Liver (tissue), 9 donors: Measurements from ENCODE around the gene WIPF2. TPM values are rescaled to one million over a fixed set of nuclear protein-coding genes. Genes with fewer than 3 reads are reported as not detected.

Experiments used
- DNase-seq: peaks from one replicate; pipeline ENCODE4 v3.0.0-alpha.2; 2017; ENCODE audit warnings: low spot score
- H3K27ac ChIP-seq, 2 donors: one replicate each; pipeline ENCODE4 v1.7.0; 2013; ENCODE audit warnings: inconsistent platforms in 2 of 2, low read length in 2 of 2, control low read depth in 1 of 2, low read depth in 1 of 2, mild to moderate bottlenecking in 1 of 2
- H3K27me3 ChIP-seq, 4 donors: one replicate each; pipeline versions ENCODE4 v1.6.1 to v1.7.0; 2013; ENCODE audit warnings: low read length in 3 of 4, inconsistent platforms in 1 of 4, mild to moderate bottlenecking in 1 of 4, moderate library complexity in 1 of 4; ENCODE audit not compliant: control insufficient read depth in 4 of 4, insufficient read depth in 4 of 4
- H3K36me3 ChIP-seq, 4 donors: one replicate each; pipeline versions ENCODE4 v1.6.1 to v1.7.0; 2013; ENCODE audit warnings: low read length in 3 of 4, mild to moderate bottlenecking in 3 of 4, low read depth in 1 of 4, moderate library complexity in 1 of 4; ENCODE audit not compliant: control insufficient read depth in 4 of 4, insufficient read depth in 3 of 4
- H3K4me1 ChIP-seq, 4 donors: one replicate each; pipeline versions ENCODE4 v1.6.1 to v1.7.0; 2013; ENCODE audit warnings: low read length in 3 of 4, mild to moderate bottlenecking in 3 of 4, moderate library complexity in 1 of 4; ENCODE audit not compliant: control insufficient read depth in 4 of 4, insufficient read depth in 4 of 4
- H3K4me3 ChIP-seq, 3 donors: one replicate each; pipeline versions ENCODE4 v1.6.1 to v1.7.0; 2013; ENCODE audit warnings: low read length in 3 of 3, control low read depth in 1 of 3, low read depth in 1 of 3, mild to moderate bottlenecking in 1 of 3
- H3K9ac ChIP-seq, 2 donors: one replicate each; pipeline ENCODE4 v1.7.0; 2013; ENCODE audit warnings: low read length in 2 of 2, mild to moderate bottlenecking in 2 of 2, moderate library complexity in 2 of 2, control low read depth in 1 of 2, low read depth in 1 of 2
- H3K9me3 ChIP-seq, 4 donors: one replicate each; pipeline versions ENCODE4 v1.6.1 to v1.7.0; 2013; ENCODE audit warnings: low read length in 3 of 4; ENCODE audit not compliant: control insufficient read depth in 4 of 4
- CTCF ChIP-seq: fragments of 150-350 bp; IDR thresholded peaks from 2 replicates; pipeline ENCODE4 v1.5.1; 2017; ENCODE audit warnings: improper control_type of control experiment, low read depth, low read length; ENCODE audit not compliant: missing input control
- EGR1 ChIP-seq, 2 donors: IDR thresholded peaks; 2 replicates each; pipeline ENCODE4 v1.6.1; 2016 to 2018; ENCODE audit warnings: antibody characterized with exemption in 2 of 2, low read depth in 2 of 2
- FOXA1 ChIP-seq: IDR thresholded peaks from 2 replicates; pipeline ENCODE4 v1.6.1; 2016; ENCODE audit warnings: antibody characterized with exemption
- GABPA ChIP-seq, 2 donors: IDR thresholded peaks in 1 of 2; conservative IDR thresholded peaks in 1 of 2; 2 replicates each; pipeline ENCODE4 v1.6.1; 2016; ENCODE audit warnings: antibody characterized with exemption in 2 of 2, mild to moderate bottlenecking in 1 of 2, moderate library complexity in 1 of 2
- HNF4G ChIP-seq: IDR thresholded peaks from 2 replicates; pipeline ENCODE4 v1.6.1; 2016; ENCODE audit warnings: antibody characterized with exemption
- JUND ChIP-seq, 2 donors: IDR thresholded peaks; 2 replicates each; pipeline ENCODE4 v1.6.1; 2016; ENCODE audit warnings: antibody characterized with exemption in 2 of 2
- NR2F2 ChIP-seq: IDR thresholded peaks from 2 replicates; pipeline ENCODE4 v1.6.1; 2016; ENCODE audit warnings: antibody characterized with exemption
- RXRA ChIP-seq, 2 donors: IDR thresholded peaks; 2 replicates each; pipeline ENCODE4 v1.6.1; 2017 to 2018; ENCODE audit warnings: antibody characterized with exemption in 2 of 2, mild to moderate bottlenecking in 1 of 2
- SP1 ChIP-seq: IDR thresholded peaks from 2 replicates; pipeline ENCODE4 v1.6.1; 2018; ENCODE audit warnings: antibody characterized with exemption, mild to moderate bottlenecking
- TAF1 ChIP-seq: conservative IDR thresholded peaks from 2 replicates; pipeline ENCODE4 v1.6.1; 2016; ENCODE audit warnings: antibody characterized with exemption, mild to moderate bottlenecking
- YY1 ChIP-seq: IDR thresholded peaks from 2 replicates; pipeline ENCODE4 v1.6.1; 2016; ENCODE audit warnings: antibody characterized with exemption, mild to moderate bottlenecking
- WGBS: extraction: QIAGEN DNeasy Blood & Tissue Kit; methylation state at CpG from one replicate; pipeline ENCODE4 v1.1.7; 2013; 5-methylcytosine and 5-hydroxymethylcytosine counted together
- polyA plus RNA-seq, 2 donors: library from polyadenylated mRNA; stranded (reverse) in 1 of 2; unstranded in 1 of 2; fragments of 200-250 nt in 1 of 2; fragments of >200 nt in 1 of 2; fragmentation: Nextera tagmentation in 1 of 2; extraction: Ambion mirVana in 1 of 2; gene quantifications; one replicate each; pipeline versions ENCODE4 v1.2.1 to v1.2.3, GENCODE V29; 2013 to 2015
- total RNA-seq, 2 donors: library from RNA; depleted of rRNA; stranded (reverse); fragments of >200 nt; gene quantifications; one replicate each; pipeline ENCODE4 v1.2.3, GENCODE V29; 2014
- TF ChIP-seq, protein P1 (sequence below): IDR thresholded peaks from 2 replicates; pipeline ENCODE4 v1.6.1; 2016; ENCODE audit warnings: antibody characterized with exemption
- TF ChIP-seq, protein P2 (sequence below): IDR thresholded peaks from 2 replicates; pipeline ENCODE4 v1.6.1; 2016; ENCODE audit warnings: antibody characterized with exemption
- donor health status: healthy.
- donor health status: healthy.
- donor health status: healthy.
- donor health status: healthy.
- donor health status: healthy.

WIPF2 gene
- total and polyA plus RNA-seq, 4 donors, result 4.4 to 5.6 (median 5.2) TPM

GRCh38 chr17:40265337-40265736 lies 46.2 kb downstream of the WIPF2 start:
- no peak overlapping the region for H3K27ac ChIP-seq
- H3K4me1 ChIP-seq, result no peaks in the 10 kb centered on the region
- 94% methylated on average over 5 of the region's 5 CpGs for WGBS
- no peak overlapping the region for H3K9ac ChIP-seq
- DNase-seq, result no peak
- H3K4me3 ChIP-seq, result no peak overlapping the region
- TF ChIP-seq SP1 (no peak), EGR1 (IDR thresholded peaks at IDR 0.05; ENCODE audit: low read depth in 2 of 2) (no peak), FOXA1 (no peak), HNF4G (no peak), RXRA (IDR thresholded peaks at IDR 0.05) (no peak), NR2F2 (no peak), JUND (IDR thresholded peaks at IDR 0.05) (no peak), CTCF (no peak)
- TF ChIP-seq, protein P1, sequence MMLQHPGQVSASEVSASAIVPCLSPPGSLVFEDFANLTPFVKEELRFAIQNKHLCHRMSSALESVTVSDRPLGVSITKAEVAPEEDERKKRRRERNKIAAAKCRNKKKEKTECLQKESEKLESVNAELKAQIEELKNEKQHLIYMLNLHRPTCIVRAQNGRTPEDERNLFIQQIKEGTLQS, result no peak
- TF ChIP-seq, protein P2, sequence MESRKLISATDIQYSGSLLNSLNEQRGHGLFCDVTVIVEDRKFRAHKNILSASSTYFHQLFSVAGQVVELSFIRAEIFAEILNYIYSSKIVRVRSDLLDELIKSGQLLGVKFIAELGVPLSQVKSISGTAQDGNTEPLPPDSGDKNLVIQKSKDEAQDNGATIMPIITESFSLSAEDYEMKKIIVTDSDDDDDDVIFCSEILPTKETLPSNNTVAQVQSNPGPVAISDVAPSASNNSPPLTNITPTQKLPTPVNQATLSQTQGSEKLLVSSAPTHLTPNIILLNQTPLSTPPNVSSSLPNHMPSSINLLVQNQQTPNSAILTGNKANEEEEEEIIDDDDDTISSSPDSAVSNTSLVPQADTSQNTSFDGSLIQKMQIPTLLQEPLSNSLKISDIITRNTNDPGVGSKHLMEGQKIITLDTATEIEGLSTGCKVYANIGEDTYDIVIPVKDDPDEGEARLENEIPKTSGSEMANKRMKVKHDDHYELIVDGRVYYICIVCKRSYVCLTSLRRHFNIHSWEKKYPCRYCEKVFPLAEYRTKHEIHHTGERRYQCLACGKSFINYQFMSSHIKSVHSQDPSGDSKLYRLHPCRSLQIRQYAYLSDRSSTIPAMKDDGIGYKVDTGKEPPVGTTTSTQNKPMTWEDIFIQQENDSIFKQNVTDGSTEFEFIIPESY, result no peak
- H3K36me3 ChIP-seq, result peaks cover 21 to 40% (median 38%) of the 10 kb centered on the region in 4 donors
- no peaks in the 10 kb centered on the region for H3K9me3 ChIP-seq
- H3K27me3 ChIP-seq, result no peaks in the 10 kb centered on the region

GRCh38 chr17:40266882-40267281 lies 47.8 kb downstream of the WIPF2 start:
- no peak for DNase-seq

GRCh38 chr17:40268141-40268712 lies 49.1 kb downstream of the WIPF2 start:
- Histone ChIP-seq H3K27ac (no peak overlapping the region), H3K27me3 (no peaks in the 10 kb centered on the region), H3K4me1 (no peaks in the 10 kb centered on the region), H3K4me3 (no peak overlapping the region), H3K9ac (no peak overlapping the region), H3K9me3 (no peaks in the 10 kb centered on the region), H3K36me3 (peaks cover 11 to 35% (median 25%) of the 10 kb centered on the region in 4 donors)
- no peak for DNase-seq
- WGBS, result 90% methylated on average over 2 of the region's 2 CpGs
- TF ChIP-seq RXRA (IDR thresholded peaks at IDR 0.05) (no peak), JUND (IDR thresholded peaks at IDR 0.05) (no peak), YY1 (no peak), CTCF (no peak), SP1 (no peak), GABPA (IDR thresholded peaks at IDR 0.05 in 1 of 2, conservative IDR thresholded peaks at IDR 0.05 in 1 of 2) (no peak), TAF1 (no peak), FOXA1 (no peak)
- TF ChIP-seq, protein P1, result no peak
- TF ChIP-seq, protein P2, result no peak

More at GRCh38 chr17:40266882-40267281, 47.8 kb downstream of the WIPF2 start:
- TF ChIP-seq RXRA (IDR thresholded peaks at IDR 0.05), result no peak
- TF ChIP-seq JUND (IDR thresholded peaks at IDR 0.05), result no peak
- no peak for TF ChIP-seq SP1
- Histone ChIP-seq H3K36me3 (peaks cover 15 to 38% (median 31%) of the 10 kb centered on the region in 4 donors), H3K27ac (no peak overlapping the region), H3K9ac (no peak overlapping the region), H3K4me3 (no peak overlapping the region), H3K4me1 (no peaks in the 10 kb centered on the region), H3K27me3 (no peaks in the 10 kb centered on the region), H3K9me3 (no peaks in the 10 kb centered on the region)
- 95% methylated on average over 6 of the region's 6 CpGs for WGBS
